ENCODE data around the gene PRKG1.
"Not testable (repeated sequence)": the region's sequence is repeated elsewhere in the genome, so short reads cannot be mapped to it uniquely, and the experiment has no call there.

The PRKG1 gene

GRCh38 chr10:51318399-51319172, 244.3 kb downstream of the PRKG1 start:
- no peaks in the 10 kb centered on the region for H3K36me3 ChIP-seq (ENCODE audit: control insufficient read depth, insufficient read depth, low read length)
- no peak overlapping the region for H3K4me3 ChIP-seq (ENCODE audit: low read length)
- WGBS (ENCODE audit: insufficient coverage, insufficient read length): 100% methylated on average over 1 of the region's 2 CpGs
- H3K4me1 ChIP-seq (ENCODE audit: control insufficient read depth, insufficient read depth, low read length): no peaks in the 10 kb centered on the region
- no peaks in the 10 kb centered on the region for H3K9me3 ChIP-seq (ENCODE audit: control insufficient read depth, insufficient read depth, low read length)
- H3K27ac ChIP-seq (ENCODE audit: low read length): no peak overlapping the region
- DNase-seq (ENCODE audit: low read depth, low spot score): no peak
- no peaks in the 10 kb centered on the region for H3K27me3 ChIP-seq (ENCODE audit: control insufficient read depth, insufficient read depth, low read length)

DNA sequence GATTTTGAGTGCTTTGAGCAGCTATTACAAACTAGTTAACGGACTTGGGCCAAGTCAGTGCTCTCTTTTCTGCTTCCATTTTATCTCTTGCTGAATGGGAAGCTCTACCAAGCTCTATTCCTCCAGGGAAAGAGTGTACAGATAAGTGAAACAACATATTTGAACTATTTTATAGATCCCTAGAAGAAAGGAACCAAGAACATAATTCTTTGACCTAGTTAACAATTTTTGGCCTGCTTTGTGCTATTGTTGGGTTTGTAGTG, 244.8 kb downstream of the PRKG1 start:
- Histone ChIP-seq H3K27ac (ENCODE audit: low read length) (no peak overlapping the region), H3K4me1 (ENCODE audit: control insufficient read depth, insufficient read depth, low read length) (no peaks in the 10 kb centered on the region), H3K4me3 (ENCODE audit: low read length) (no peak overlapping the region), H3K27me3 (ENCODE audit: control insufficient read depth, insufficient read depth, low read length) (no peaks in the 10 kb centered on the region), H3K9me3 (ENCODE audit: control insufficient read depth, insufficient read depth, low read length) (no peaks in the 10 kb centered on the region), H3K36me3 (ENCODE audit: control insufficient read depth, insufficient read depth, low read length) (no peaks in the 10 kb centered on the region)
- WGBS (ENCODE audit: insufficient coverage, insufficient read length): no CpG with 5 or more reads among the region's 1 CpG
- DNase-seq (ENCODE audit: low read depth, low spot score): no peak

DNA sequence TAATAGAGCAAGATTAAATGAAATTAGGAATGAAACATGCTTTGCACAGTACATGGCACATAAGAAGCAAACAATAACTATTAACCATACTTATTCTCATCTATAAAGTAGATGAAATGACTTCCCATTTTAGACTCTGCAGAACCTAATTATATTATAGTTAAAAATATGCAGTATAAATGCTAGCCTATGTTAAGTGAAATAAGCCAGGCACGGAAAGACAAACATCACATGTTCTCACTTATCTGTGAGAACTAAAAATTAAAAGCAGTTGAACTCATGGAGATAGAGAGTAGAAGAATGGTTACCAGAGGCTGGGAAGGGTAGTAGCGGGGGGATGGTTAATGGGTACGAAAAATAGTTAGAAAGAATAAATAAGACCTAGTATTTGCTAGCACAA, 247.0 kb downstream of the PRKG1 start:
- Histone ChIP-seq H3K4me1 (ENCODE audit: control insufficient read depth, insufficient read depth, low read length) (no peaks in the 10 kb centered on the region), H3K4me3 (ENCODE audit: low read length) (no peak overlapping the region), H3K27me3 (ENCODE audit: control insufficient read depth, insufficient read depth, low read length) (no peaks in the 10 kb centered on the region), H3K9me3 (ENCODE audit: control insufficient read depth, insufficient read depth, low read length) (no peaks in the 10 kb centered on the region), H3K27ac (ENCODE audit: low read length) (no peak overlapping the region), H3K36me3 (ENCODE audit: control insufficient read depth, insufficient read depth, low read length) (no peaks in the 10 kb centered on the region)
- WGBS (ENCODE audit: insufficient coverage, insufficient read length): no CpG with 5 or more reads among the region's 3 CpGs
- DNase-seq (ENCODE audit: low read depth, low spot score): no peak

- no CpG with 5 or more reads among the region's 3 CpGs for WGBS (ENCODE audit: insufficient coverage, insufficient read length)
- no peak for DNase-seq (ENCODE audit: low read depth, low spot score)
- H3K27ac ChIP-seq (ENCODE audit: low read length): no peak overlapping the region
Measured at GRCh38 chr10:51321980-51322379, 247.7 kb downstream of the PRKG1 start.

DNA sequence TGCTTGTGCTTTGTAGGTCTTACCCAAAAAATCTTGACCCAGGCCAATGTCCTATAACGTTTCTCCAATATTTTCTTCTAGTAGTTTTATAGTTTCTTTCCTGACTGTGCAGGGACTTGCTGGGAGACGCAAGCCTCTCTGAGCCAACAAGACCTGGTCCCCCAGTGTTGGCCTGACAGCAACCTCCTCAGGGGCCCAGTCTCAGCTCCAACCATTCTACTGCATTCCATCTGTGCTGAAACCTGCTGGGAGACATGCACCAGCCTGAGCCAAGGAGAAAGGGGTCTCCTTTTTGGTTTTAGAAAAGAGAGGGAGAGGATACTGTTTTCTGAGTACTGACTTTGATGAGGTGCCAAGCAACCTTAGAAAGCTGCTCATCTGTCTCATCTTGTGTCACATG, 251.4 kb downstream of the PRKG1 start:
- no CpG with 5 or more reads among the region's 2 CpGs for WGBS (ENCODE audit: insufficient coverage, insufficient read length)
- no peak for DNase-seq (ENCODE audit: low read depth, low spot score)
- no peaks in the 10 kb centered on the region for H3K27me3 ChIP-seq (ENCODE audit: control insufficient read depth, insufficient read depth, low read length)
- no peaks in the 10 kb centered on the region for H3K36me3 ChIP-seq (ENCODE audit: control insufficient read depth, insufficient read depth, low read length)
- no peak overlapping the region for H3K27ac ChIP-seq (ENCODE audit: low read length)
- H3K4me1 ChIP-seq (ENCODE audit: control insufficient read depth, insufficient read depth, low read length): no peaks in the 10 kb centered on the region
- H3K4me3 ChIP-seq (ENCODE audit: low read length): no peak overlapping the region
- no peaks in the 10 kb centered on the region for H3K9me3 ChIP-seq (ENCODE audit: control insufficient read depth, insufficient read depth, low read length)

More at GRCh38 chr10:51321980-51322379, 247.7 kb downstream of the PRKG1 start:
- Histone ChIP-seq H3K27me3 (ENCODE audit: control insufficient read depth, insufficient read depth, low read length) (no peaks in the 10 kb centered on the region), H3K4me1 (ENCODE audit: control insufficient read depth, insufficient read depth, low read length) (no peaks in the 10 kb centered on the region), H3K36me3 (ENCODE audit: control insufficient read depth, insufficient read depth, low read length) (no peaks in the 10 kb centered on the region), H3K9me3 (ENCODE audit: control insufficient read depth, insufficient read depth, low read length) (no peaks in the 10 kb centered on the region), H3K4me3 (ENCODE audit: low read length) (no peak overlapping the region)

GRCh38 chr10:51326174-51326573, 251.9 kb downstream of the PRKG1 start:
- no peak overlapping the region for H3K4me3 ChIP-seq (ENCODE audit: low read length)
- no CpG with 5 or more reads among the region's 1 CpG for WGBS (ENCODE audit: insufficient coverage, insufficient read length)
- H3K27ac ChIP-seq (ENCODE audit: low read length): no peak overlapping the region
- H3K36me3 ChIP-seq (ENCODE audit: control insufficient read depth, insufficient read depth, low read length): no peaks in the 10 kb centered on the region
- no peaks in the 10 kb centered on the region for H3K9me3 ChIP-seq (ENCODE audit: control insufficient read depth, insufficient read depth, low read length)
- H3K4me1 ChIP-seq (ENCODE audit: control insufficient read depth, insufficient read depth, low read length): no peaks in the 10 kb centered on the region
- no peak for DNase-seq (ENCODE audit: low read depth, low spot score)
- H3K27me3 ChIP-seq (ENCODE audit: control insufficient read depth, insufficient read depth, low read length): no peaks in the 10 kb centered on the region

DNA sequence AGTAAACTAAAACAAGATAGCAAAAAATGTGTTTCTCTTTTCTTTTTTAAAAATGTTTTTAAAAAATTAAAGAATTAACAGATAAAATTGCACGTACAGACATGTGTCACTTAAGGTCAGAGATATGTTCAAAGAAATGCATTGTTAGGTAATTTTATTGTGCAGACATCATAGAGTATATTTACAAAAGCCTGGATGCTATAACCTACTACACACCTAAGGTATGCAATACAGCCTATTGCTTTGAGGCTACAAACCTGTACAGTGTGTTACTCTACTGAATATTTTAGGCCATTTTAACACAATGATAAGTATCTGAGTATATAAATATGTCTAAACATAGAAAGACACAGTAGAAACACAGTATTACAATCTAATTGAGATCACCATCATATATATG, 253.1 kb downstream of the PRKG1 start:
- no CpG with 5 or more reads among the region's 1 CpG for WGBS (ENCODE audit: insufficient coverage, insufficient read length)

GRCh38 chr10:51340366-51340765, 266.1 kb downstream of the PRKG1 start:
- Histone ChIP-seq H3K4me3 (ENCODE audit: low read length) (no peak overlapping the region), H3K36me3 (ENCODE audit: control insufficient read depth, insufficient read depth, low read length) (no peaks in the 10 kb centered on the region), H3K9me3 (ENCODE audit: control insufficient read depth, insufficient read depth, low read length) (no peaks in the 10 kb centered on the region), H3K4me1 (ENCODE audit: control insufficient read depth, insufficient read depth, low read length) (no peaks in the 10 kb centered on the region), H3K27ac (ENCODE audit: low read length) (no peak overlapping the region), H3K27me3 (ENCODE audit: control insufficient read depth, insufficient read depth, low read length) (no peaks in the 10 kb centered on the region)
- DNase-seq (ENCODE audit: low read depth, low spot score): no peak
- WGBS (ENCODE audit: insufficient coverage, insufficient read length): no CpG with 5 or more reads among the region's 1 CpG

More for the DNA sequence above, 253.1 kb downstream of the PRKG1 start:
- Histone ChIP-seq H3K4me3 (ENCODE audit: low read length) (no peak overlapping the region), H3K27ac (ENCODE audit: low read length) (no peak overlapping the region), H3K27me3 (ENCODE audit: control insufficient read depth, insufficient read depth, low read length) (no peaks in the 10 kb centered on the region), H3K36me3 (ENCODE audit: control insufficient read depth, insufficient read depth, low read length) (no peaks in the 10 kb centered on the region), H3K9me3 (ENCODE audit: control insufficient read depth, insufficient read depth, low read length) (no peaks in the 10 kb centered on the region), H3K4me1 (ENCODE audit: control insufficient read depth, insufficient read depth, low read length) (no peaks in the 10 kb centered on the region)
- no peak for DNase-seq (ENCODE audit: low read depth, low spot score)

GRCh38 chr10:51340845-51341610, 266.7 kb downstream of the PRKG1 start:
- no peaks in the 10 kb centered on the region for H3K36me3 ChIP-seq (ENCODE audit: control insufficient read depth, insufficient read depth, low read length)
- H3K27me3 ChIP-seq (ENCODE audit: control insufficient read depth, insufficient read depth, low read length): no peaks in the 10 kb centered on the region
- no CpG with 5 or more reads among the region's 4 CpGs for WGBS (ENCODE audit: insufficient coverage, insufficient read length)
- no peak overlapping the region for H3K27ac ChIP-seq (ENCODE audit: low read length)
- H3K4me3 ChIP-seq (ENCODE audit: low read length): no peak overlapping the region
- DNase-seq (ENCODE audit: low read depth, low spot score): no peak
- no peaks in the 10 kb centered on the region for H3K9me3 ChIP-seq (ENCODE audit: control insufficient read depth, insufficient read depth, low read length)
- no peaks in the 10 kb centered on the region for H3K4me1 ChIP-seq (ENCODE audit: control insufficient read depth, insufficient read depth, low read length)

GRCh38 chr10:51341745-51342144, 267.5 kb downstream of the PRKG1 start:
- H3K9me3 ChIP-seq (ENCODE audit: control insufficient read depth, insufficient read depth, low read length); H3K27ac ChIP-seq (ENCODE audit: low read length); H3K36me3 ChIP-seq (ENCODE audit: control insufficient read depth, insufficient read depth, low read length); H3K4me3 ChIP-seq (ENCODE audit: low read length); H3K27me3 ChIP-seq (ENCODE audit: control insufficient read depth, insufficient read depth, low read length); DNase-seq (ENCODE audit: low read depth, low spot score); H3K4me1 ChIP-seq (ENCODE audit: control insufficient read depth, insufficient read depth, low read length): not testable (repeated sequence)
- no CpG with 5 or more reads among the region's 3 CpGs for WGBS (ENCODE audit: insufficient coverage, insufficient read length)

DNA sequence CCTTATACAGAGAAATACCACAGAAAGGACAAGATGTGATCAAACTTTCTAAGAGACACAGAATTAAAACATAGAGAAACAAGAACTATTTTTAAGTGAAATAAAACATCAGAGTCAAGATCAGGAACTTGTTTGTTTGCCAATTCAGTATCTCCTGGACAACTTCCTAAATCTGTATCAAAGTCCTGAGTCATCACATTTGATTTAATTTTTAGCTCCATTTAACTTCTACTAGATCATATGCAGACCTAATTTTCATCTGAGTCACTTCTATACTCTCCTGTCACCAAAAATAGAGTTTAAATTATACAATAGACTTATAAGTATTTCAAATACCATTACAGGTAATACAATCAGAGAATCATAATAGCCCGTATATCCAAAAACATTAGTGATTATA, 268.1 kb downstream of the PRKG1 start:
- WGBS (ENCODE audit: insufficient coverage, insufficient read length): no CpG with 5 or more reads among the region's 1 CpG
- H3K36me3 ChIP-seq (ENCODE audit: control insufficient read depth, insufficient read depth, low read length): no peaks in the 10 kb centered on the region
- no peaks in the 10 kb centered on the region for H3K27me3 ChIP-seq (ENCODE audit: control insufficient read depth, insufficient read depth, low read length)
- DNase-seq (ENCODE audit: low read depth, low spot score): no peak
- H3K4me1 ChIP-seq (ENCODE audit: control insufficient read depth, insufficient read depth, low read length): no peaks in the 10 kb centered on the region
- H3K4me3 ChIP-seq (ENCODE audit: low read length): no peak overlapping the region
- no peak overlapping the region for H3K27ac ChIP-seq (ENCODE audit: low read length)
- no peaks in the 10 kb centered on the region for H3K9me3 ChIP-seq (ENCODE audit: control insufficient read depth, insufficient read depth, low read length)
